Neuronal stem cell (in vitro differentiated cells): ENCODE data around the gene ZMYND11.
A peak's percentile ranks its signal among the peaks of the same experiment; 100 is the strongest.

Experiments used
- DNase-seq: peaks from one replicate; pipeline ENCODE4 v3.0.0-alpha.2; 2013; ENCODE audit warnings: low spot score
- H2AFZ ChIP-seq: one replicate; pipeline ENCODE4 v1.6.1; 2013; ENCODE audit warnings: mild to moderate bottlenecking, low read length, inconsistent platforms
- H2AK5ac ChIP-seq: 2 replicates; pipeline ENCODE4 v1.6.1; 2013; ENCODE audit warnings: low read depth, mild to moderate bottlenecking, inconsistent platforms, low read length, moderate library complexity, mixed read lengths
- H2BK120ac ChIP-seq: 2 replicates; pipeline ENCODE4 v1.6.1; 2013; ENCODE audit warnings: low read depth, mild to moderate bottlenecking, inconsistent platforms, low read length, moderate library complexity, mixed read lengths
- H2BK12ac ChIP-seq: one replicate; pipeline ENCODE4 v1.6.1; 2013; ENCODE audit warnings: low read length, inconsistent platforms
- H2BK15ac ChIP-seq: 2 replicates; pipeline ENCODE4 v1.6.1; 2013; ENCODE audit warnings: mild to moderate bottlenecking, low read length, inconsistent platforms, mixed read lengths
- H2BK5ac ChIP-seq: one replicate; pipeline ENCODE4 v1.6.1; 2013; ENCODE audit warnings: inconsistent platforms, mild to moderate bottlenecking, low read length, moderate library complexity
- H3K14ac ChIP-seq: one replicate; pipeline ENCODE4 v1.6.1; 2013; ENCODE audit warnings: low read length, inconsistent platforms
- H3K18ac ChIP-seq: 2 replicates; pipeline ENCODE4 v1.6.1; 2013; ENCODE audit warnings: low read length, inconsistent platforms
- H3K23ac ChIP-seq: 2 replicates; pipeline ENCODE4 v1.6.1; 2013; ENCODE audit warnings: low read depth, mild to moderate bottlenecking, mixed read lengths, low read length, inconsistent platforms; ENCODE audit not compliant: poor library complexity
- H3K27ac ChIP-seq: replicated peaks from 3 replicates; pipeline ENCODE4 v1.5.1; 2013; ENCODE audit warnings: low read length, inconsistent platforms
- H3K27me3 ChIP-seq, 3 experiments: 2 replicates each; pipeline ENCODE4 v1.6.1; 2013; ENCODE audit warnings: low read length in 3 of 3, mild to moderate bottlenecking in 2 of 3, inconsistent platforms in 1 of 3, low read depth in 1 of 3, mixed read lengths in 1 of 3, moderate library complexity in 1 of 3; ENCODE audit not compliant: control insufficient read depth in 3 of 3, insufficient read depth in 3 of 3
- H3K36me3 ChIP-seq, 2 donors: replicated peaks in 1 of 2; 2 replicates each; pipeline ENCODE4 v1.6.1; 2013; ENCODE audit warnings: low read length in 2 of 2; ENCODE audit not compliant: control insufficient read depth in 2 of 2, insufficient read depth in 2 of 2
- H3K4ac ChIP-seq: 2 replicates; pipeline ENCODE4 v1.6.1; 2013; ENCODE audit warnings: inconsistent platforms, mild to moderate bottlenecking, low read length, moderate library complexity
- H3K4me1 ChIP-seq, 2 donors: 1 replicate in 1 of 2; 2 replicates in 1 of 2; pipeline ENCODE4 v1.6.1; 2013; ENCODE audit warnings: low read length in 2 of 2, low read depth in 1 of 2; ENCODE audit not compliant: control insufficient read depth in 2 of 2, insufficient read depth in 1 of 2
- H3K4me2 ChIP-seq: one replicate; pipeline ENCODE4 v1.6.1; 2013; ENCODE audit warnings: mild to moderate bottlenecking, low read length, inconsistent platforms; ENCODE audit not compliant: insufficient read depth, poor library complexity, severe bottlenecking
- H3K4me3 ChIP-seq, 2 donors: 2 replicates each; pipeline ENCODE4 v1.5.1; 2013; ENCODE audit warnings: low read length in 2 of 2, mild to moderate bottlenecking in 2 of 2, inconsistent platforms in 1 of 2, moderate library complexity in 1 of 2
- H3K79me1 ChIP-seq: one replicate; pipeline ENCODE4 v1.6.1; 2013; ENCODE audit warnings: low read depth, mild to moderate bottlenecking, inconsistent platforms, low read length, moderate library complexity
- H3K9ac ChIP-seq: one replicate; pipeline ENCODE4 v1.6.1; 2013; ENCODE audit warnings: mild to moderate bottlenecking, low read depth, low read length, inconsistent platforms; ENCODE audit not compliant: poor library complexity
- H3K9me3 ChIP-seq, 2 donors: replicated peaks in 1 of 2; 2 replicates each; pipeline versions ENCODE3 to v1.6.1; 2013; ENCODE audit warnings: low read length in 2 of 2, mild to moderate bottlenecking in 2 of 2, inconsistent platforms in 1 of 2, low read depth in 1 of 2, mixed read lengths in 1 of 2, moderate library complexity in 1 of 2; ENCODE audit not compliant: control insufficient read depth in 2 of 2, insufficient read depth in 1 of 2
- H4K8ac ChIP-seq: one replicate; pipeline ENCODE4 v1.6.1; 2013; ENCODE audit warnings: low read depth, mild to moderate bottlenecking, inconsistent platforms, low read length, moderate library complexity
- H4K91ac ChIP-seq: one replicate; pipeline ENCODE4 v1.6.1; 2013; ENCODE audit warnings: low read length, low read depth, mild to moderate bottlenecking, inconsistent platforms; ENCODE audit not compliant: poor library complexity
- WGBS, 2 donors: extraction: QIAGEN DNeasy Blood & Tissue Kit; methylation state at CpG; one replicate each; pipeline ENCODE4 v1.1.7; 2013; ENCODE audit warnings: missing lambda C conversion rate in 2 of 2, mixed read lengths in 1 of 2; ENCODE audit not compliant: insufficient read length in 2 of 2, insufficient replicate concordance in 1 of 2; ENCODE audit errors: extremely low coverage in 2 of 2; 5-methylcytosine and 5-hydroxymethylcytosine counted together

ZMYND11 gene

GRCh38 chr10:92846-93245 lies 42.4 kb upstream of the ZMYND11 start:
- Histone ChIP-seq H3K18ac (no peak overlapping the region), H2BK12ac (no peak overlapping the region), H3K4me1 (no peaks in the 10 kb centered on the region), H2BK120ac (no peak overlapping the region), H3K27me3 (peaks cover 0 to 14% (median 0%) of the 10 kb centered on the region in 3 experiments), H3K23ac (no peak overlapping the region), H3K4me2 (no peak overlapping the region), H3K36me3 (no peaks in the 10 kb centered on the region), H3K9me3 (peaks cover 8 to 15% of the 10 kb centered on the region in 2 donors), H2BK15ac (no peak overlapping the region), H3K9ac (no peak overlapping the region), H2AK5ac (no peak overlapping the region), H3K4ac (no peak overlapping the region), H3K14ac (no peak overlapping the region), H2BK5ac (no peak overlapping the region), H3K4me3 (no peak overlapping the region), H4K91ac (no peak overlapping the region), H3K79me1 (no peaks in the 10 kb centered on the region), H2AFZ (no peak overlapping the region), H3K27ac (no peak overlapping the region), H4K8ac (no peak overlapping the region)
- whole genome bisulfite sequencing, 2 donors, result no CpG with 5 or more reads among the region's 2 CpGs
- no peak for DNase-seq

GRCh38 chr10:94613-95012 lies 40.6 kb upstream of the ZMYND11 start:
- Histone ChIP-seq H3K23ac (no peak overlapping the region), H3K9me3 (peaks cover 8 to 15% of the 10 kb centered on the region in 2 donors), H2BK5ac (no peak overlapping the region), H3K4ac (no peak overlapping the region), H3K27me3 (peaks cover 0 to 1% (median 0%) of the 10 kb centered on the region in 3 experiments), H2AK5ac (no peak overlapping the region), H3K79me1 (no peaks in the 10 kb centered on the region), H3K4me3 (no peak overlapping the region), H3K36me3 (no peaks in the 10 kb centered on the region), H3K4me2 (no peak overlapping the region), H2BK15ac (no peak overlapping the region), H4K91ac (no peak overlapping the region), H3K4me1 (no peaks in the 10 kb centered on the region), H2BK12ac (no peak overlapping the region), H2AFZ (no peak overlapping the region), H4K8ac (no peak overlapping the region), H2BK120ac (no peak overlapping the region), H3K18ac (no peak overlapping the region), H3K9ac (no peak overlapping the region), H3K27ac (no peak overlapping the region), H3K14ac (no peak overlapping the region)
- DNase-seq, result no peak
- WGBS, 2 donors, result no CpG with 5 or more reads among the region's 1 CpG

- Histone ChIP-seq H3K4me2 (no peak overlapping the region), H2AFZ (no peak overlapping the region), H3K23ac (no peak overlapping the region), H3K4me1 (no peaks in the 10 kb centered on the region), H2AK5ac (no peak overlapping the region), H4K91ac (no peak overlapping the region), H2BK15ac (no peak overlapping the region), H3K4me3 (no peak overlapping the region), H3K27ac (no peak overlapping the region), H3K9me3 (peaks cover 8 to 15% of the 10 kb centered on the region in 2 donors), H2BK120ac (no peak overlapping the region), H2BK5ac (no peak overlapping the region), H3K4ac (no peak overlapping the region), H3K36me3 (no peaks in the 10 kb centered on the region), H3K9ac (no peak overlapping the region), H3K14ac (no peak overlapping the region), H3K27me3 (no peaks in the 10 kb centered on the region), H3K79me1 (no peaks in the 10 kb centered on the region), H4K8ac (no peak overlapping the region), H2BK12ac (no peak overlapping the region), H3K18ac (no peak overlapping the region)
- DNase-seq, result no peak
- WGBS, 2 donors, result no CpG with 5 or more reads among the region's 2 CpGs
Measured at GRCh38 chr10:95356-96115, 39.7 kb upstream of the ZMYND11 start.

GRCh38 chr10:96466-96865 lies 38.8 kb upstream of the ZMYND11 start:
- Histone ChIP-seq H3K14ac (no peak overlapping the region), H4K8ac (no peak overlapping the region), H3K27me3 (no peaks in the 10 kb centered on the region), H2BK5ac (no peak overlapping the region), H3K4me3 (peak overlapping the region in 1 of 2 donors; percentile 36), H3K9ac (no peak overlapping the region), H3K4me2 (no peak overlapping the region), H2BK15ac (no peak overlapping the region), H2AK5ac (no peak overlapping the region), H3K36me3 (no peaks in the 10 kb centered on the region), H2BK120ac (no peak overlapping the region), H3K27ac (no peak overlapping the region), H3K18ac (no peak overlapping the region), H3K9me3 (peaks cover 8 to 15% of the 10 kb centered on the region in 2 donors), H3K23ac (no peak overlapping the region), H2AFZ (no peak overlapping the region), H4K91ac (no peak overlapping the region), H2BK12ac (no peak overlapping the region), H3K79me1 (no peaks in the 10 kb centered on the region), H3K4ac (no peak overlapping the region), H3K4me1 (no peaks in the 10 kb centered on the region)
- no CpG with 5 or more reads among the region's 1 CpG for WGBS, 2 donors
- no peak for DNase-seq
